GM23338 (cell line): ENCODE results near the gene IL1RAPL2. TPM values are rescaled to one million over a fixed set of nuclear protein-coding genes. Genes with fewer than 3 reads are reported as not detected.

ENCODE experiments used
- ATAC-seq: fragments of 200-7000 bp; cut with Tn5 transposase; 3 replicates; pipeline ENCODE4 v1.9.1; 2020
- DNase-seq: peaks from one replicate; pipeline ENCODE4 v3.0.0-alpha.2; 2015; ENCODE audit warnings: low spot score
- H2AFZ ChIP-seq: fragments of 200-600 bp; sonication (generic); 2 replicates; pipeline ENCODE4 v1.8.0; 2016; ENCODE audit warnings: antibody characterized with exemption, mild to moderate bottlenecking, moderate library complexity
- H3F3A ChIP-seq: fragments of 200-600 bp; sonication (generic); replicated peaks from 2 replicates; pipeline ENCODE4 v1.8.0; 2017; ENCODE audit warnings: antibody characterized with exemption, mixed run types, low read depth
- H3K27ac ChIP-seq: fragments of 200-600 bp; sonication (generic); 2 replicates; pipeline ENCODE4 v1.6.1; 2016; ENCODE audit warnings: low read depth
- H3K27me3 ChIP-seq: fragments of 200-600 bp; sonication (generic); 2 replicates; pipeline ENCODE4 v1.8.0; 2016; ENCODE audit warnings: mild to moderate bottlenecking, mixed run types, moderate library complexity; ENCODE audit not compliant: insufficient read depth
- H3K36me3 ChIP-seq: fragments of 200-600 bp; sonication (generic); 2 replicates; pipeline ENCODE4 v1.8.0; 2016; ENCODE audit warnings: mild to moderate bottlenecking; ENCODE audit not compliant: insufficient read depth
- H3K4me1 ChIP-seq: fragments of 200-600 bp; sonication (generic); 2 replicates; pipeline ENCODE4 v1.8.0; 2016; ENCODE audit warnings: mild to moderate bottlenecking, moderate library complexity; ENCODE audit not compliant: insufficient read depth
- H3K4me2 ChIP-seq: fragments of 200-600 bp; sonication (generic); 2 replicates; pipeline ENCODE4 v1.7.1; 2017; ENCODE audit warnings: mixed run types
- H3K4me3 ChIP-seq: fragments of 200-600 bp; sonication (generic); 2 replicates; pipeline ENCODE4 v1.6.1; 2016; ENCODE audit warnings: mixed run types
- H3K79me2 ChIP-seq: fragments of 200-600 bp; sonication (generic); replicated peaks from 2 replicates; pipeline ENCODE4 v1.8.0; 2017; ENCODE audit warnings: mild to moderate bottlenecking; ENCODE audit not compliant: insufficient read depth
- H3K9me2 ChIP-seq: fragments of 200-600 bp; sonication (generic); 2 replicates; pipeline ENCODE4 v1.8.0; 2017; ENCODE audit not compliant: insufficient read depth
- H4K20me1 ChIP-seq: fragments of 200-600 bp; sonication (generic); replicated peaks from 2 replicates; pipeline ENCODE4 v1.8.0; 2017; ENCODE audit warnings: mild to moderate bottlenecking; ENCODE audit not compliant: insufficient read depth
- H3K27ac Mint-ChIP-seq: 2 replicates; pipeline ENCODE4 v1.8.0; 2020; ENCODE audit warnings: inconsistent platforms, mild to moderate bottlenecking, moderate library complexity, mixed read lengths
- H3K27me3 Mint-ChIP-seq: 3 replicates; pipeline ENCODE4 v1.8.0; 2022; ENCODE audit warnings: low read depth, mild to moderate bottlenecking, moderate library complexity, mixed read lengths, inconsistent platforms; ENCODE audit not compliant: insufficient read depth, poor library complexity
- H3K36me3 Mint-ChIP-seq: 3 replicates; pipeline ENCODE4 v1.8.0; 2021; ENCODE audit warnings: low read depth, mild to moderate bottlenecking, inconsistent platforms, moderate library complexity, mixed read lengths
- H3K4me1 Mint-ChIP-seq: 3 replicates; pipeline ENCODE4 v1.8.0; 2020; ENCODE audit warnings: mild to moderate bottlenecking, inconsistent platforms, mixed read lengths
- H3K4me3 Mint-ChIP-seq: 3 replicates; pipeline ENCODE4 v1.8.0; 2021; ENCODE audit warnings: moderate library complexity, mild to moderate bottlenecking, inconsistent platforms, mixed read lengths
- H3K9me3 Mint-ChIP-seq: 3 replicates; pipeline ENCODE4 v1.8.0; 2020; ENCODE audit warnings: moderate library complexity, mild to moderate bottlenecking, inconsistent platforms, mixed read lengths
- CREB1 ChIP-seq: fragments of 250-450 bp; sonication (Bioruptor Pico); IDR thresholded peaks from 2 replicates; pipeline ENCODE4 v1.5.0; 2020; ENCODE audit warnings: low read depth, mild to moderate bottlenecking, moderate library complexity
- CTCF ChIP-seq, 2 experiments: fragments of 200-600 bp in 1 of 2; sonication (generic) in 1 of 2; conservative IDR thresholded peaks; 2 replicates each; pipeline versions ENCODE4 v1.5.1 to v1.6.1; 2016 to 2017; ENCODE audit warnings: antibody characterized with exemption in 2 of 2, low read depth in 2 of 2, mild to moderate bottlenecking in 2 of 2, moderate library complexity in 1 of 2
- ETS1 ChIP-seq: IDR thresholded peaks from 2 replicates; pipeline ENCODE4 v1.6.1; 2016; ENCODE audit warnings: antibody characterized with exemption
- EZH2 ChIP-seq: fragments of 200-600 bp; sonication (generic); IDR thresholded peaks from one replicate; pipeline ENCODE4 v1.8.0; 2017; ENCODE audit warnings: antibody characterized with exemption, mild to moderate bottlenecking, low read depth; ENCODE audit not compliant: unreplicated experiment
- EZH2phosphoT487 ChIP-seq: fragments of 200-600 bp; sonication (generic); IDR thresholded peaks from one replicate; pipeline ENCODE4 v1.8.1; 2018; ENCODE audit warnings: antibody characterized with exemption; ENCODE audit not compliant: unreplicated experiment
- JUNB ChIP-seq: IDR thresholded peaks from one replicate; pipeline ENCODE4 v1.6.1; 2016; ENCODE audit warnings: antibody characterized with exemption; ENCODE audit not compliant: unreplicated experiment
- NANOG ChIP-seq: IDR thresholded peaks from 2 replicates; pipeline ENCODE4 v1.6.1; 2016; ENCODE audit warnings: antibody characterized with exemption, borderline replicate concordance
- POLR2AphosphoS5 ChIP-seq: IDR thresholded peaks from 2 replicates; pipeline ENCODE4 v1.6.1; 2016; ENCODE audit warnings: antibody characterized with exemption, low read depth
- STAT1 ChIP-seq: IDR thresholded peaks from one replicate; pipeline ENCODE4 v1.6.1; 2016; ENCODE audit warnings: antibody characterized with exemption; ENCODE audit not compliant: unreplicated experiment
- ZNF114 ChIP-seq: fragments of 250-450 bp; sonication (Bioruptor Pico); IDR thresholded peaks from 2 replicates; pipeline ENCODE4 v1.5.0; 2020; ENCODE audit warnings: mild to moderate bottlenecking, moderate library complexity
- ZNF331 ChIP-seq: fragments of 250-450 bp; sonication (Bioruptor Pico); IDR thresholded peaks from 2 replicates; pipeline ENCODE4 v1.5.0; 2020; ENCODE audit warnings: low read depth, mild to moderate bottlenecking, moderate library complexity
- ZNF462 ChIP-seq: fragments of 250-450 bp; sonication (Bioruptor Pico); IDR thresholded peaks from 2 replicates; pipeline ENCODE4 v1.5.0; 2020; ENCODE audit warnings: mild to moderate bottlenecking, moderate library complexity
- polyA plus RNA-seq: library from polyadenylated mRNA; unstranded; fragments of >200 nt; fragmentation: Nextera tagmentation; extraction: Ambion mirVana; gene quantifications from 2 replicates; pipeline ENCODE4 v1.2.1, GENCODE V29; 2016
- total RNA-seq: library from RNA; depleted of rRNA; stranded (reverse); fragments of >200 nt; shearing (Covaris generic); gene quantifications from 2 replicates; pipeline ENCODE4 v1.2.3, GENCODE V29; 2014

Gene IL1RAPL2
- total and polyA plus RNA-seq, 2 experiments from 2014 or later, result 0.80 to 0.94 TPM

GRCh38 chrX:105134273-105134672 is 568.3 kb downstream of the IL1RAPL2 start (continued):
- no peak for TF ChIP-seq CTCF (conservative IDR thresholded peaks at IDR 0.05; ENCODE audit: low read depth in 2 of 2)

GRCh38 chrX:105136786-105137185 is 570.8 kb downstream of the IL1RAPL2 start:
- no peaks in the 10 kb centered on the region for H3K79me2 ChIP-seq
- no peak for ATAC-seq
- H3K4me2 ChIP-seq, result no peak overlapping the region
- H3K27ac ChIP-seq, result no peak overlapping the region
- Mint-ChIP-seq H3K4me3 (no peak overlapping the region), H3K27me3 (no peaks in the 10 kb centered on the region), H3K9me3 (no peaks in the 10 kb centered on the region), H3K27ac (no peak overlapping the region; the same call in 1 of the 2 replicates), H3K4me1 (peaks cover 2% of the 10 kb centered on the region; the same call in 2 of the 3 replicates), H3K36me3 (no peaks in the 10 kb centered on the region)
- no peak for DNase-seq
- peaks cover 4% of the 10 kb centered on the region; the same call in 1 of the 2 replicates for H3K4me1 ChIP-seq
- no peak overlapping the region for H2AFZ ChIP-seq
- no peaks in the 10 kb centered on the region for H3K36me3 ChIP-seq
- no peaks in the 10 kb centered on the region for H3F3A ChIP-seq
- no peak overlapping the region for H3K4me3 ChIP-seq
- H3K9me2 ChIP-seq, result no peaks in the 10 kb centered on the region
- no peaks in the 10 kb centered on the region for H3K27me3 ChIP-seq
- H4K20me1 ChIP-seq, result no peaks in the 10 kb centered on the region
- TF ChIP-seq EZH2phosphoT487 (no peak), CREB1 (CRISPR knock-in tag) (no peak), ZNF462 (no peak), CTCF (conservative IDR thresholded peaks at IDR 0.05; ENCODE audit: low read depth in 2 of 2) (no peak), POLR2AphosphoS5 (no peak), ETS1 (no peak), NANOG (no peak), EZH2 (no peak), ZNF114 (CRISPR knock-in tag) (no peak), JUNB (no peak), ZNF331 (CRISPR knock-in tag) (no peak), STAT1 (no peak)
